AML-193 (cell line): Measurements from ENCODE around the gene TJAP1.
"Not testable (repeated sequence)": the region's sequence is repeated elsewhere in the genome, so short reads cannot be mapped to it uniquely, and the experiment has no call there.

ENCODE experiments used
- DNase-seq, 2 experiments: peaks; one replicate each; lab custom pipeline; 2025; lab: John Stamatoyannopoulos, UW

Gene TJAP1

GRCh38 chr6:43481075-43481474 is 3.7 kb downstream of the TJAP1 start:
- DNase-seq: peak in 1 of 2 experiments; percentile 20

- DNase-seq: no peak
These were observed 4.3 kb downstream of the TJAP1 start for GRCh38 chr6:43481591-43482236.

- DNase-seq: no peak
These were observed 11.4 kb downstream of the TJAP1 start for GRCh38 chr6:43488667-43489276.

GRCh38 chr6:43489277-43490072 is 12.1 kb downstream of the TJAP1 start:
- DNase-seq: no peak

GRCh38 chr6:43490523-43490939 is 13.2 kb downstream of the TJAP1 start:
- DNase-seq: no peak

GRCh38 chr6:43491750-43492661 is 14.6 kb downstream of the TJAP1 start:
- no peak for DNase-seq

- DNase-seq: no peak
These were observed 15.3 kb downstream of the TJAP1 start for GRCh38 chr6:43492673-43493072.

- no peak for DNase-seq
These were observed 15.9 kb downstream of the TJAP1 start for GRCh38 chr6:43493230-43493629.

- no peak for DNase-seq
These were observed 16.5 kb downstream of the TJAP1 start for GRCh38 chr6:43493833-43494232.

GRCh38 chr6:43494321-43494720 is 17.0 kb downstream of the TJAP1 start:
- DNase-seq: no peak

GRCh38 chr6:43494766-43495165 is 17.4 kb downstream of the TJAP1 start:
- DNase-seq: no peak

- DNase-seq: no peak
These were observed 18.1 kb downstream of the TJAP1 start for GRCh38 chr6:43495409-43495941.

GRCh38 chr6:43496370-43497128 is 19.2 kb downstream of the TJAP1 start:
- DNase-seq: no peak

GRCh38 chr6:43497129-43497396 is 19.7 kb downstream of the TJAP1 start:
- DNase-seq: no peak

GRCh38 chr6:43497689-43498088 is 20.3 kb downstream of the TJAP1 start:
- no peak for DNase-seq

- DNase-seq: not testable (repeated sequence)
These were observed 20.9 kb downstream of the TJAP1 start for GRCh38 chr6:43498291-43498690.

GRCh38 chr6:43499028-43499815 is 21.9 kb downstream of the TJAP1 start:
- no peak for DNase-seq

GRCh38 chr6:43500921-43501320 is 23.6 kb downstream of the TJAP1 start:
- DNase-seq: no peak

- DNase-seq: no peak
These were observed 25.3 kb downstream of the TJAP1 start for GRCh38 chr6:43502666-43503065.

GRCh38 chr6:43503443-43503842 is 26.1 kb downstream of the TJAP1 start:
- no peak for DNase-seq
